GM21515 (cell line): ENCODE data around the gene GPBP1L1.

Source experiments
- ATAC-seq: cut with Tn5 transposase; IDR thresholded peaks from one replicate; pipeline ENCODE4 v1.9.1; 2021; ENCODE audit not compliant: unreplicated experiment

The GPBP1L1 gene

GRCh38 chr1:45643321-45643720 is 43.0 kb downstream of the GPBP1L1 start:
- no peak for ATAC-seq

- ATAC-seq = no peak
These were observed 46.0 kb downstream of the GPBP1L1 start for GRCh38 chr1:45640293-45640692.

GRCh38 chr1:45635211-45635610 is 51.1 kb downstream of the GPBP1L1 start:
- ATAC-seq = no peak

- ATAC-seq = no peak
These were observed 55.9 kb downstream of the GPBP1L1 start for GRCh38 chr1:45630429-45630828.

- ATAC-seq = no peak
These were observed 57.3 kb downstream of the GPBP1L1 start for GRCh38 chr1:45629035-45629434.

- ATAC-seq = no peak
These were observed 62.4 kb downstream of the GPBP1L1 start, which contains the start of gene CCDC17 for GRCh38 chr1:45623972-45624371. TSS of gene CCDC17 (minus strand) at chr1:45624054. CDS start at chr1:45623909, 145 bp downstream.

- ATAC-seq = no peak
These were observed 63.6 kb downstream of the GPBP1L1 start for GRCh38 chr1:45622524-45623394.

- ATAC-seq = no peak
These were observed 64.3 kb downstream of the GPBP1L1 start for GRCh38 chr1:45621895-45622523.

GRCh38 chr1:45621501-45621836 is 64.9 kb downstream of the GPBP1L1 start:
- ATAC-seq = no peak

GRCh38 chr1:45620588-45621500 is 65.5 kb downstream of the GPBP1L1 start:
- ATAC-seq = no peak

GRCh38 chr1:45619149-45619921 is 67.0 kb downstream of the GPBP1L1 start:
- no peak for ATAC-seq

- ATAC-seq = no peak
These were observed 68.7 kb downstream of the GPBP1L1 start for GRCh38 chr1:45617618-45618017.

- no peak for ATAC-seq
These were observed 70.4 kb downstream of the GPBP1L1 start for GRCh38 chr1:45615885-45616284.

GRCh38 chr1:45612941-45613579 is 73.3 kb downstream of the GPBP1L1 start:
- ATAC-seq = no peak

GRCh38 chr1:45610589-45611226 is 75.6 kb downstream of the GPBP1L1 start:
- ATAC-seq = no peak

- no peak for ATAC-seq
These were observed 77.9 kb downstream of the GPBP1L1 start for GRCh38 chr1:45608175-45609156.

- no peak for ATAC-seq
These were observed 78.8 kb downstream of the GPBP1L1 start for GRCh38 chr1:45607404-45608074.

GRCh38 chr1:45604239-45604638 is 82.1 kb downstream of the GPBP1L1 start:
- no peak for ATAC-seq
